Activated CD8-positive, alpha-beta memory T cell treated with anti-CD3 and anti-CD28 coated beads for 1 hour (primary cell): ENCODE results near the gene CPD.
"Not testable (repeated sequence)": the region's sequence is repeated elsewhere in the genome, so short reads cannot be mapped to it uniquely, and the experiment has no call there.

ENCODE experiments used
- DNase-seq, 2 donors: peaks; one replicate each; pipeline ENCODE4 v3.0.0-alpha.2; 2020; ENCODE audit warnings: low read depth in 1 of 2; ENCODE audit errors: extremely low read depth in 1 of 2

Gene CPD

GRCh38 chr17:30422171-30422570, 43.4 kb downstream of the CPD start:
- no peak for DNase-seq

DNA sequence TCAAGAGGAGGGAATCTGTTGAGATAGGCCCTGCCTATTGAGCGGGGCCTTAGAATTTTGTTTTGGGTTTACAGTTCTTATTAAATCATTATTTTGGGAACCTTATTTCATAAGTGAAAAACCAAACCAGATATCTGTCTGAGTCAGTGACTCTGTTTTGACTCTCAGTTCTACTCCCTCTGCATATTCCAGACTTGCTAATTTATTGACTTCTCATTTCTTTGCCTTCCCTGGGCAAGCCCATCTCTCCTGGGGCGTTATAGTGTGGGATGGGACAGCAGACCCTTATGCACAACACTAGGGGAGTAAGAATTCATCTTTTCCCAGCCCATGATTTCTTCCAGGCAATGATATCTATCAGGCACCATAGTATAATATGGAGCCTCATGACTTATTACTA, 45.7 kb downstream of the CPD start:
- no peak for DNase-seq

DNA sequence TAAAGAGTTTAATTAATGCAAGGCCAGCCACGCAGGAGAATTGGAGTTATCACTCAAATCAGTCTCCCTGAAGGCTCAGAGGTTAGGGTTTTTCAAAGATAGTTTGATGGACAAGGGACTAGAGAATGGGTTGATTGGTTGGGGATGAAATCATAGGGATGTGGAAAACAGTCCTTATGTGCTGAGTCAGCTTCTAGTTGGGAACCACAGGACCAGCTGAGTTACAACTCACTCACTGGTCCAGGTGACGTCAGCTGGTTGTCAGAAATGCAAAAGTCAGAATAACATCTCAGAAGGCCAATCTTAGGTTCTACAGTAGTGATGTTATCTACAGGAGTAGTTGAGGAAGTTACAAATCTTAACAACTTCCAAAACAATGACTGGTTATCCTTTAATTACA, 47.6 kb downstream of the CPD start:
- DNase-seq = no peak

DNA sequence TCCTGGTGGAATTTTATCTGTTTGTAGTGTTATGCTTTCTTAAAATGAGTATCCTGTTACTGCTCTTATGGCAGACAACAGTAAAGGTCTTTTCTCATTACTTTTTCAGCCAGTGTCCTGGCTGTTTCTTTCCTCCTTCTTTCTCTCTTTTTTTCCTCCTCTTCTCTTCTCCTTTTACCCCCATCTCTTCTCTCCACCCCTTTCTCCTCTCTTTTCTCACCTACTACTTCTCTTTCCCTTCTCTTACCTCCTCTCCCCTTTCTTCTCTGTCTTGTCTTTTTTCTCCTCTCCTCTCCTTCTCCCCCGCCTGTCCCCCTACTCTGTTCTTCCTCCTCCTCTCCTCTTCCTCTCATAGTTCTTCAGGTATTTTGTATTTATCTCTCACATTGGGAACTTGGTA, 48.9 kb downstream of the CPD start:
- no peak for DNase-seq

DNA sequence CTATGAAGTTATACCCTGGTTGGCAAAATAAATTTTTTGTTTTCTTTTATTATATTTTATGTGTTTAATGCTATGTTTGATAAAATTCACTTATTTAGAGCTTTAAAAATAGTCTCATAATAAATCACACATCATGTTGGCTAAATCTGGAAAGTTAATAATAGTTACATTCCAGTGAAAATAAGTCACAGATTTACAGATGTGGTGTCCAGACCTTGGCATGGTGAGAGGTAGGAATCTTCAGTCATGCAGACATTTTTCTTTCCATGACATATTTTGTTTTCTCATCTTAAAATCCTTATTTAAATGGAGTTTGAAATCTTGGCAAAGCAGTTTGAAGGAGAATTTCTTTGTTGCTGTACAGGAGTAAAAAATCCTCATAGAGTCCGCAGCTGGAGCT, 50.4 kb downstream of the CPD start:
- DNase-seq = no peak

GRCh38 chr17:30433514-30433913, 54.8 kb downstream of the CPD start:
- no peak for DNase-seq

GRCh38 chr17:30436729-30437128, 58.0 kb downstream of the CPD start:
- no peak for DNase-seq

GRCh38 chr17:30443721-30444120, 65.0 kb downstream of the CPD start:
- DNase-seq = no peak

DNA sequence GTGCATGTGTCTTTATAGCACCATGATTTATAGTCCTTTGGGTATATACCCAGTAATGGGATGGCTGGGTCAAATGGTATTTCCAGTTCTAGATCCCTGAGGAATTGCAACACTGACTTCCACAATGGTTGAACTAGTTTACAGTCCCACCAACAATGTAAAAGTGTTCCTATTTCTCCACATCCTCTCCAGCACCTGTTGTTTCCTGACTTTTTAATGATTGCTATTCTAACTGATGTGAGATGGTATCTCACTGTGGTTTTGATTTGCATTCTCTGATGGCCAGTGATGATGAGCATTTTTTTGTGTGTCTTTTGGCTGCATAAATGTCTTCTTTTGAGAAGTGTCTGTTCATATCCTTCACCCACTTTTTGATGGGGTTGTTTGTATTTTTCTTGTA, 67.9 kb downstream of the CPD start:
- not testable (repeated sequence) for DNase-seq

DNA sequence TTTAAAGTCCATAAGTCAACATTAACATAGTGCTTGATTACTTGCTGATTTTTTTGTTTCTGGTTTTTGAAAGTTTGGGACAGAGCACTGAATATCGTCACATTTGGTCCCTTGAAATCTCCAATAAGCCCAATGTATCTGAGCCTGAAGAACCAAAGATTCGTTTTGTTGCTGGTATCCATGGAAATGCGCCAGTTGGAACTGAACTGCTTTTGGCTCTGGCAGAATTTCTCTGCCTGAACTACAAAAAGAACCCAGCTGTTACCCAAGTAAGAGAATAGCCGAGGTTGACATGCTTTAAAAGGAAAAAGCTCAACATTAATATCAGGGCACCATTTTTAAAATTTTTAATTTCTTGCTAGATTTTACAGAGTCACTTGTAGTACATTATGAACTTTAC, 70.8 kb downstream of the CPD start:
- no peak for DNase-seq

DNA sequence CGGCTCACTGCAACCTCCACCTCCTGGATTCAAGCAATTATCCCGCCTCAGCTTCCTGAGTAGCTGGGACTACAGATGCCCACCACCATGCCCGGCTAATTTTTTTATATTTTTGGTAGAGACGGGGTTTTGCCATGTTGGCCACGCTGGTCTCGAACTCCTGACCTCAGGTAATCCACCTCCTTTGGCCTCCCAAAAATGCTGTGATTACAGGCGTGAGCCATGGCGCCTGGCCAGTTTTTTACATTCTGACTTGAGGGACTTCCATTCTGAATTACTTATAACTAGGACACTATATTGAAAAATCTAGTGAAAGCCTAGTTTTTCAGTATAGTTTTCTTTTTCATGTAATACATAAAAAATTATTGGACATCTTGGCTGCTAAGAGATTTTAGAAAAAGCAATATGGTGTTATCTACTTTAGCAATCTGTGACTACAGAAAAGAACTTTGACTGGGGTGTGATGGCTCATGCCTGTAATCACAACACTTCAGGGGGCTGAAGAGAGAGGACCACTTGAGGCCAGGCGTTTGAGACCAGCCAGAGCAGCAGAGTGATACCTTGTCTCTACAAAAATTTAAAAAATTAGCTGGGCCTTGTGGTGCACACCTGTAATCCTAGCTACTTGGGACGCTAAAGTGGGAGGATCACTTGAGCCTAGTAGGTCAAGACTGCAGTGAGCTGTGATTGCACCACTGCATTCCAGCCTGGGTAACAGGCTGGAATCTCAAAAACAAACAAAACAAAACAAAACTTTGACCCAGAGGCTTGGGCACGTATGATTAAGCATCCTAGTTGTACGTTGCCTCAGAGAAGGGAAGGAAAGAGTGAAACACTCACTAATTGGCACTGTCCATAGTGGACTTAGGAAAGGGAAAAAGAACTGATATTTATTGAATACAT, 71.6 kb downstream of the CPD start:
- DNase-seq = no peak

- no peak for DNase-seq
Observed at GRCh38 chr17:30454635-30455034, 75.9 kb downstream of the CPD start.

DNA sequence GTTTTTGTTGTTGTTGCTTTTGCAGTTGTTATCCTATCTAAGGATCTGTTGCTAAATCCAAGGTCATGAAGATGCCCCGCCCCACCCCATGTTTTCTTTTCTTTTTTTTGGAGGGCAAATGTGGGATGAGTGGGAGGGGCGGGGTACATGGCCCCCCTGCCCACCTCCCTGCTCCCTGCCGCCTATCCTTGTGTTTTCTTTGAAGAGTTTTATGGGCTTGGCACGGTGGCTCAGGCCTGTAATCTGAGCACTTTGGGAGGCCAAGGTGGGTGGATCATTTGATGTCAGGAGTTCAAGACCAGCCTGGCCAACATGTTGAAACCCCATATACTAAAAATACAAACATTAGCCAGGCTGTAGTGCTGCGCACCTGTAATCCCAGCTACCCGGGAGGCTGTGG, 79.6 kb downstream of the CPD start:
- DNase-seq = no peak

DNA sequence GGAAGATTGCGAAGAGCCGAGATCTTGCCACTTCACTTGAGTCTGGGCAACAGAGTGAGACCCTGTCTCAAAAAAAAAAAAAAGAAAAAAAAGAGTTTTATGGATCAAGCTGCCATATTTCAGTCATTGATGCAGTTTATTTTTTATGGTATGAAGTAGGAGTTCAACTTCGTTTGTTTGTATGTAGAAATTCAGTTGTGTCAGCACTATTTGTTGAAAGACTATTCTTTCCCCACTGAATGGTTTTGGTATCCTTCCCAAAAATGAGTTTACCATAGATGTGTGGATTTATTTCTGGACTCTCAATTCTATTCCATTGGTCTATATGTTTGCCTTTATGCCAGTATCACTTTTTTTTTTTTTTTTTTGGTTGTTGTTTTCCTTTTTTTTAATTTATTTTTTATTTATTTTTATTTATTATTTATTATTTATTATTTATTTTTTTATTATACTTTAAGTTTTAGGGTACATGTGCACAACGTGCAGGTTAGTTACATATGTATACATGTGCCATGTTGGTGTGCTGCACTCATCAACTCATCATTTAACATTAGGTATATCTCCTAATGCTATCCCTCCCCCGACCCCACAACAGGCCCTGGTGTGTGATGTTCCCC, 80.2 kb downstream of the CPD start:
- not testable (repeated sequence) for DNase-seq

GRCh38 chr17:30468465-30468864, 89.7 kb downstream of the CPD start:
- DNase-seq = no peak

DNA sequence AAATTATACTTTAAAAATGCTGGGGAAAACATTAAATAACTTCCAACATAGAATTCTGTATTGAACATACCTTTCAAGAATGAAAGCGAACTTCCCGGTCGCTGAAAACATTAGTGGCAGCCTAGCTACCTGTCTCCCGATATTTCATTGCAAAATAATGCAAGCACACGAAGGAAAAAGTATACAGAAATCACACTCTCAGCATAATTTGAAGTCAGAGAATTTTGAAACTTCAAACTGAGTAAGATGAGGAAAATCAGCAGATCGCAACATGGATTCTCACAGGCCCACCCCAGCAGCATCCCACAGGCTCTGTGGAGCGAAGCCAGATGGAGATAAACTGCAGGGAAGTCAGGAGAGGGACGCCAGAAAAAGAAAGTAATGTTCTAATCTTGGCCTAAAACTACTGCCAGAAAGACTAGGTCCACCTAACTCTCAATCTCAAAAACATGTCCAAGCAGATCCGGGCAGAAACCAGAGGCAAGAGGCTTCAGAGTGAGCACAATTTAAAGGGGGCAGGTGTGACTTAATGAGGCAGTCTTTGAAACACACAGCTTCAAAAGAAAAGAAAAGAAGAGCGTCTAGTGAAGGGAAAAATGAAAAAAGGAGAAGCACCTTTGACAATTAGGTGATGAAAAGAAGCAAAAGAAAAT, 93.6 kb downstream of the CPD start:
- DNase-seq = no peak

DNA sequence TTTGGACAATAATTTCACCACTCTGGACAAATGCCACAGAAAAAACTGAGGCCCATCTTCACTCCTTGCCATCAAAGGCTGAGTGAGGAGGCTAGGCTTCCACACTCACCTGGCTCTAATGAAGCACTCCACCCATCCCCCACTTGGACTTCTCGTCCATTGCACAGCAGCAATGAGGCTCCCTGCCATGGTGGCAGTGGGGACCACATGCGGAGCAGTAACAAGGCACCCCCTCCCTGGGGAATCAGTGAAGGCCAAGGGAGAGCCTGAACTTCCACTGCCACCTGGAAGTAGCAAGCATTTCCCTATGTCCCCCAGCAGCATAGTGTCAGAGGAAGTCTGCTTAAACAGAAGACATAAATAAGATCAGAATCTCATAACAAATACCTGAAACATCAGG, 96.5 kb downstream of the CPD start:
- no peak for DNase-seq

- no peak for DNase-seq
Observed at GRCh38 chr17:30476726-30477082, 98.0 kb downstream of the CPD start.

- DNase-seq = peak; percentile 82 to 83
Observed at GRCh38 chr17:30477083-30477773, 98.5 kb downstream of the CPD start, which contains the start of gene GOSR1. Gene GOSR1 (plus strand): TSS chr17:30477408. CDS start chr17:30477434, 26 bp downstream.

- no peak for DNase-seq
Observed at GRCh38 chr17:30477774-30478115, 99.0 kb downstream of the CPD start.

- no peak for DNase-seq
Observed at GRCh38 chr17:30482555-30482954, 103.8 kb downstream of the CPD start.
